Measurements from ENCODE around the gene RXFP4.
"Not testable (repeated sequence)": the region's sequence is repeated elsewhere in the genome, so short reads cannot be mapped to it uniquely, and the experiment has no call there.

Gene RXFP4

DNA sequence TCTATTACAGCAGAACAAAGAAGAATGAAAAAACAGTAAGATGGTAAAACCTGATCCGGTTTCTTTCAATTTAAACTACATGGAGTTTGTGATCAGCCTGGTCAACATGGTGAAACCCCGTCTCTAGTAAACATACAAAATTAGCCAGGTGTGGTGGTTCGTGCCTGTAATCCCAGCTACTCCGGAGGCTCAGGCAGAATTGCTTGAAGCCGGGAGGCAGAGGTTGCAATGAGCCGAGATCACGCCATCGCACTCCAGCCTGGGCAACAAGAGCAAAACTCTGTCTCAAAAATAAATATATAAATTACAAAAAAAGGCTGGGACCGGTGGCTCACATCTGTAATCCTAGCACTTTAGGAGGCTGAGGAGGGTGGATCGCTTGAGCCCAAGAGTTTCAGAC, 10.7 kb upstream of the RXFP4 start:
- not testable (repeated sequence) for H3K4me3 ChIP-seq (ENCODE audit: low read depth, low read length)

DNA sequence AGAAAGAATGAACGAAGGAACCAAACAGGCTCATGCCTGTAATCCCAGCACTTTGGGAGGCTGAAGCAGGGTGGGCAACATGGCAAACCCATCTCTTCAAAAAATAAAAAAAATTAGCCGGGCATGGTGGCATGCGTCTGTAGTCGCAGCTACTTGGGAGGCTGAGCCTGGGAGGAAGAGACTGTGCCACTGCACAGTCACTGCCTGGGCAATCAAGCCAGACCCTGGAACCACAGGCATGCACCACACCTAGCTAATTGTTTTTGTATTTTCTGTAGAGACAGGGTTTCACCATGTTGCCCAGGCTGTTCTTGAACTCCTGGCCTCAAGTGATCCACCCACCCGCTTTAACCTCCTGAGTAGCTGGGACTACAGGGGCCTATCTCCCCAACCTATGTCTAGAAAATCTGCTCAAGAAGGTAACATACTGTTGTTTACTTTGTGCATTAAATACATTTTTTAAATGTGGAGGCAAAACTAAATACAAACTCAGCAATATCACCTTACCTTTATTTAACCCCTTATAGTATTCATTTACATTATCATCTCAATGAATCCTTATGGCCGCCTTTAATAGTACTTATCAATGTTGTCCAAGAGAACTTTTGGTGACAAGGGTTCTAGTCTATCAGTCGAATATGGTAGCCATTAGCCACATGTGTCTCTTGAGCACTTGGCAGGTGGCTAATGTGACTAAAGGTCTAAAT, 10.0 kb upstream of the RXFP4 start:
- no peak overlapping the region for H3K4me3 ChIP-seq (ENCODE audit: low read depth, low read length)

GRCh38 chr1:155932081-155932480, 9.4 kb upstream of the RXFP4 start:
- no peak overlapping the region for H3K4me3 ChIP-seq (ENCODE audit: low read depth, low read length)

DNA sequence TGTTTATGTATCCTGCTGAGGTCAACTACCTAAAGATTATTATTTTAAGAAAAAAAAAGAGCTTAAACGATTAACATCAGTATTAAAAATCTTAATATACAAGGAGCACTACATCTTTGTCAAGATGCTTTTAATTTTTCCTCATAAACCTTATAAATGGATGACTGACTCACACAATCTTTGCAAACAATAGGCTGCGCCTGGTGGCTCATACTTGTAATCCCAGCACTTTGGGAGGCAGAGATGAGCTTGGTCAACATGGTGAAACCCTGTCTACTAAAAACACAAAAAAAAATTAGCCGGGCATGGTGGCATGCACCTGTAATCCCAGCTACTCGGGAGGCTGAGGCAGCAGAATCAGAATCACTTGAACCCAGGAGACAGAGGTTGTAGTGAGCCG, 9.0 kb upstream of the RXFP4 start:
- H3K4me3 ChIP-seq (ENCODE audit: low read depth, low read length), result no peak overlapping the region

DNA sequence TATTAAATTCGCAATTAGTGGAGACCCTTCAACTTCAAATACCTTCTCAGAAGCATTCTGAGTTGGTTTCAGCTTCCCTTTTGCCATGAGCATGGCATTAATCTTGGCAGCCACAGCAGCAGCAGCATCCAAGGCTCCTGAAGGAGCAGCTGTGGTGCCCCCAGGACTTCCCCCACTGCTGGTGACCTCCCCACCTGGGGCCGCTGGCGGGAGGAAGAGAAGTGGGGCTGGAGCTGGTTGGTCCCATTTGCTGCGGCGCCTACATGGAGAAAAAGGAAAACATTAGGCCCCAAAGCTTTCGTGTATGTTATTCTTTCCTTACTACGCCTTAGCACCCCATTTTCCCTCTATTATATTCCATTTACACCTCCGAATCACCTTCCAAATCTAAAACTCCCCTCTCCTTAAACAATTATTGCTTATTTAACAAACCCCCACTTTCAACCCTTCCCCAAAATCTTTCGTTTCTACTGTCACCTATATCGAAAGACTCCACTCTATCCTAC, 7.8 kb upstream of the RXFP4 start:
- H3K4me3 ChIP-seq (ENCODE audit: low read depth, low read length), result peak overlapping the region; percentile 99

GRCh38 chr1:155934097-155934935, 7.1 kb upstream of the RXFP4 start, which contains the start of gene KHDC4:
Gene KHDC4 (minus strand): TSS chr1:155934413. CDS start chr1:155934373, 40 bp downstream.
- peak within 1 kb of the TSS; percentile 99 for H3K4me3 ChIP-seq (ENCODE audit: low read depth, low read length)

GRCh38 chr1:155934936-155935590, 6.4 kb upstream of the RXFP4 start:
- peak overlapping the region; percentile 99 for H3K4me3 ChIP-seq (ENCODE audit: low read depth, low read length)

- H3K4me3 ChIP-seq (ENCODE audit: low read depth, low read length), result no peak overlapping the region
Measured at GRCh38 chr1:155938220-155938627, 3.2 kb upstream of the RXFP4 start.

- H3K4me3 ChIP-seq (ENCODE audit: low read depth, low read length), result no peak overlapping the region
Measured at GRCh38 chr1:155940482-155940992, 901 bp upstream of the RXFP4 start.

GRCh38 chr1:155941845-155942531, 550 bp downstream of the RXFP4 start:
- H3K4me3 ChIP-seq (ENCODE audit: low read depth, low read length), result no peak overlapping the region

DNA sequence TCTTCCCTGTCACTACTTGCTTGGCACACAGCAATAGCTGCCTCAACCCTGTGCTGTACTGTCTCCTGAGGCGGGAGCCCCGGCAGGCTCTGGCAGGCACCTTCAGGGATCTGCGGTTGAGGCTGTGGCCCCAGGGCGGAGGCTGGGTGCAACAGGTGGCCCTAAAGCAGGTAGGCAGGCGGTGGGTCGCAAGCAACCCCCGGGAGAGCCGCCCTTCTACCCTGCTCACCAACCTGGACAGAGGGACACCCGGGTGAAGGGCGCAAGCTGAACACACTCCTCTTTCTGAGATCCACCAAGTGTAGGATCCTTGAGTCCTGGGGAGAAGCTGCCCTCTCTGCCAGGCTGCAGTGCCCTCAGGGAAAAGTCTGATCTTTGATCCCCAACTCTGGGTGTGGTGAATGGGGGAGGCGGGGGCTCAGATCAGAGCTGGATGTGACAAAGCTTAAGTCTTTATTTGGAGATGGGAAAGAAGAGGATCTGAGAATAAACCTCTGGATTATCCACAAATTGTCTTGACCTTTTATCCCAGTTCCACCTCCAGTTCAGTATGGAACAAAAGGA, 1.2 kb downstream of the RXFP4 start:
- no peak overlapping the region for H3K4me3 ChIP-seq (ENCODE audit: low read depth, low read length)

DNA sequence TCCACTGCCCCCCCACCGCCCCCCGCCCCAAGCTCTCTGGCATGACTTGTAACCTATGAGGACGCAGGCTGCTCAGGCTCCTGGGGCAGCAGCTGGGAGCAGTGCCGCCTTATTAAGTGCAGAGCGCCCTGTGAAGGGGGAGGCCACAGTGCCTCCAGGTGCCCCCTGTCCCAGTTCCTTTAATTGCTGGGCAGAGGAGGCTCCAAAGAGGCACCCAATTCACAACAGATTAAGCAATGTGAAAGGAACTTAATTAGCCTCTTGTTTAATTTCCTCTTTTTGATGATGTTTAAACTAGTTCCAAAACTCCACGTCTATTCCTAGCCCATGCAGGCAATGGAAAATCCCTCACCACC, 3.0 kb downstream of the RXFP4 start:
- H3K4me3 ChIP-seq (ENCODE audit: low read depth, low read length), result no peak overlapping the region

DNA sequence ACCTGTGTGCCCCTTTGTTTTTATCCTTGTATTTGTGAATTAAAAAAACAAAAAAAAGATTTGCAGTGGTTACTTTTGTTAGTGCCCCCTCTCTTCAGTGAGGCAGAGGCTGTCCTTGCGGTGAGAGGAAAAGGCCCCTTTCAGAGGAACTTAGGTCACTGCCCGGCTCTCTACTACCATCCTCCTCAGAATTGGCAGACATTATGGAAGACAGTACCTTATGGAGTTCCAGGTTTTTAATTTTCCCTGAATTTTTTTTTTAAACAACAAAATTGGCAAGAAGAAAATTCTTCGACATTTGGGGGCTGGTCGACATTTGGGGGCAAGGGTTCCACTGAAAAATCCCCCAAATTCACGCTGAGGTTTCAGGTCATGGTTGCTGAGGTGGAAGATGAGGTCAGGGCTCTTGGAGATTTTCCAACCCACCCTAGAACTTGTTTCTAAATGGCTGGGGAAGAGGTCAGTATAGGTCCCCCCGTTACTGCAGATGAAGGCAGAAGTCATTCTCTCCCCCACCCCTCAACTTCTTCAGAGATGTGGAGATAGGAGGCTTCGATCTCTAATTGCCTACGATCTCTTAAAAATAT, 5.3 kb downstream of the RXFP4 start:
- no peak overlapping the region for H3K4me3 ChIP-seq (ENCODE audit: low read depth, low read length)

- H3K4me3 ChIP-seq (ENCODE audit: low read depth, low read length), result no peak overlapping the region
Measured at GRCh38 chr1:155947292-155947691, 5.9 kb downstream of the RXFP4 start.

DNA sequence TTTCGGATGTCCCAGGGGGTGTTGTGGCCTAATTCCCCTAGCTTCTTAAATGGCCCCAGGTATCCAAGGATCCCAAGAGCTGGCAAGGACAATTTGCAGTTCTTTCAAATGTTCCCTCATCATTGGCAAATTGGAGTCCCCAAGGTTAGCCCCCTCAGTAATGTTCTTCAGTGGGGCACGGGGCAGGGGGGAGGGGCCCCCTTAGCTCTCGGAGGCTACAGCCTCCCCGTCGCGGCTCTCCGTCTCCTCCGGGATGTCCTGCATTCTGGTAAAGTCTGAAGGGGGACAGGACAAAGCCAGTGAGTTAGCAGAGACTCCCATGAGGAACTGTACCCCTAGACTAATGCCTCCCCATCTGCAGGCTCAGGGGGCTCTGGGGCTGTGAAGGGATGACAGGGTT, 6.3 kb downstream of the RXFP4 start:
- H3K4me3 ChIP-seq (ENCODE audit: low read depth, low read length), result no peak overlapping the region

DNA sequence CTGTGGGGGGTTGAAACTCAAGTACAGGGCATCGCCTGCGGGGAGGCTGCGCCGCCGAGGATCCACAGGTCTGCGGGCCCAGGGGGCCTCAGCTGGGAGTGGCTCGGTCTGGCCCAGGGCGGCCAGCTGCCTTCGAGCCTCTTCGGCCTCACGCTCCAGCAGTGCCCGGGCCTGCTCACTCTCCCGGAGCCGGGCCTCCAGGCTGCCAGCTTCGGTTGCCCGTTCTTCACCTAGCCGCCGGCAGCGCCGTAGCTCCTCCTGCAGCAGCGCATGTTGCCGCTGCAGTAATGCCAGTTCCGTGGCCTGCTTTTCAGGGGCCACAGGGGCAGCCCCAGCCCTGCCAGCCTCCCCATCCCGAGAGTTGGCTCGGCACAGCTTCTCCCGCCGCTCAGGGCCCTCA, 9.4 kb downstream of the RXFP4 start:
- no peak overlapping the region for H3K4me3 ChIP-seq (ENCODE audit: low read depth, low read length)

DNA sequence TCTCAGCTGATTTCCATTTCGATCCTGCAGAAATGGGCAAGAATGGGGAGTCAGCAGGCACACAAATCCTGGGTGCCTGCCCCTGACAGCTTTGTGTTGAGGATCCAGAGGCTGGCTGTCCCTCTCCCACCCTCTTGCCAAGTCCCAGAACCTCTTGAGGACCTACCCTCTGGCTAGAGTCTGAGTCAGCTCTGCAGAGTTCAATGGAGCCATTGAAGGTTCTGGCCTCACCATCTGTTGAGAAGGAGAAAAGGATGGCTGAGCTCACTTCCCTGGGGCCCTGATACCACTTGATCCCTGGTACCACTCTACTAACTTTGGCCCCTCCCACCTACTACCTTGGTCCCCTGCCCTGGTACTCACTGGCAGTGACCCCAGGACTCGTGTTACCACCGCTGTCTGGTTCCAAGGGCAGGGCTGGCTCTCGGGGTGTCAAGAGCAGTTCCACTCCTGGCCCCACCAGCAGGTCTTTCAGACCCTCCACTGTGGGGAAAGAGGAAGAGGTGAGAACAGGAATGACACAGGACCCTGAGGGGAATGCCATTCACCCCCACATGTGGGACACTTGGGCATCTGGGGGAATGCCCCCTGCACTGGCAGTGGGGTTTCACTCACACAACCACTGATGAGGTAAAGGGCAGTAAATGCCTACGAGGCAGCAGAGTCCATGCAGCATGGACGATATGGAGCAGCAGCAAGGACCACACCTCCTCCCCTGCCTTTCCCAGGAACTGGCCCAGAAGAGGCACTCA, 10.5 kb downstream of the RXFP4 start:
- no peak overlapping the region for H3K4me3 ChIP-seq (ENCODE audit: low read depth, low read length)

DNA sequence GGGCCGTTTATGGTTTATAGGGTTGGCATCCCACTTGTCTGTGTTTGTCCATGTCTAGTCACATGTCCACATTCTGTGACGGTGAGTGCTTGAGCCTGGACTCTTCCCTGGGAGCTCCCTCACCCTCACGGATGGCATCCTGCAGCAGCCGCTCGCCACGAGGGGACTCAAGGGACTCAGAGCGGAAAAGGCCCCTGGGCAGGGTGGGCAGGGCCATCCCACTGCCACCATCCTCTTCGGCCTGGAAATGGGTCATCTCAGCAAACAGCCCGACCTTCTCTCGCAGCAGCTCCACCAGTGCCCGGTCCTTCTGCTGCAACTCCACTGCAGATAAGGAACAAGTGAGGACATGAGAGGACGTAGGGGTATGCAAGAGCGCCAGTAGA, 11.1 kb downstream of the RXFP4 start:
- no peak overlapping the region for H3K4me3 ChIP-seq (ENCODE audit: low read depth, low read length)

DNA sequence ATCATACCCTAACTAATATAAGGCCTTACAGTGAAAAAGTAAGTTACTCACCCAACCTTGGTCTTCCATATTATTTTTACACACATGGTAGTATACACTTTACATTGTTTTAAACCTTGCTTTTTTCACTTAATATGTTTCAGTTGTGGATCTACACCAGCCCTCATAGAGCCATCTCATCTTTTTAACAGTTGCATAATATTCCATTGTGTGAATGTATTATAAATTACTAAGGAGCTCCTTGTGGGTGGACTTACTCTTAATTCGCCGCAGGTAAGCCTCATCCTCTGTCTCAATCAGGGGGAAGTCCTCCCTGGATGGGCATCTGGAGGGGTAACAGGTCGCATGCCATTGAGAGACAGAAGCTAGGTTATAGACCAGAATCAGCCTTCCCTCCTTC, 13.2 kb downstream of the RXFP4 start:
- no peak overlapping the region for H3K4me3 ChIP-seq (ENCODE audit: low read depth, low read length)
